Endothelial cell of umbilical vein (primary cell): ENCODE results near the gene GVQW3. TPM values are rescaled to one million over a fixed set of nuclear protein-coding genes. Genes with fewer than 3 reads are reported as not detected.
A peak's percentile ranks its signal among the peaks of the same experiment; 100 is the strongest.

Experiments
- BruUV-seq: library from RNA; stranded (reverse); fragments of 400-500 nt; replicated peaks from 2 replicates; lab custom pipeline; 2021; lab: Mats Ljungman, UMichigan
- CTCF ChIA-PET: fragments of 300-600, 350-600 bp; sonication (Branson Sonifier 250); formaldehyde crosslinking; loops from one replicate; lab custom pipeline; 2021; ENCODE audit warnings: antibody characterized with exemption, inconsistent platforms; lab: Charles Lee
- POLR2A ChIA-PET: fragments of 300-600, 350-600 bp; sonication (Branson Sonifier 250); formaldehyde crosslinking; loops from one replicate; lab custom pipeline; 2021; ENCODE audit warnings: antibody characterized with exemption, inconsistent platforms; lab: Charles Lee
- DNase-seq: peaks from one replicate; pipeline ENCODE4 v3.0.0-alpha.2; 2011; ENCODE audit warnings: low read depth, low spot score
- FAIRE-seq: peaks from 2 replicates; lab custom pipeline; 2011; peaks lifted over from hg19 to GRCh38; lab: Jason Lieb, UNC
- H2AFZ ChIP-seq: 2 replicates; pipeline ENCODE4 v1.6.0; 2012; ENCODE audit warnings: low read depth, low read length, control low read depth, inconsistent platforms
- H3K27ac ChIP-seq: 2 replicates; pipeline ENCODE4 v1.5.1; 2011; ENCODE audit warnings: low read depth, mild to moderate bottlenecking, control low read depth, low read length, moderate library complexity; ENCODE audit not compliant: insufficient read depth
- H3K27me3 ChIP-seq, 2 experiments: 2 replicates each; pipeline versions ENCODE4 v1.6.0 to v1.6.1; 2011; ENCODE audit warnings: low read length in 2 of 2, mixed read lengths in 1 of 2; ENCODE audit not compliant: control insufficient read depth in 2 of 2, insufficient read depth in 2 of 2
- H3K36me3 ChIP-seq, 2 experiments: 2 replicates in 1 of 2; 3 replicates in 1 of 2; pipeline ENCODE4 v1.5.1; 2011; ENCODE audit warnings: low read length in 2 of 2, mild to moderate bottlenecking in 1 of 2, moderate library complexity in 1 of 2; ENCODE audit not compliant: control insufficient read depth in 2 of 2, insufficient read depth in 2 of 2; ENCODE audit errors: extremely low read depth in 1 of 2
- H3K4me1 ChIP-seq: 3 replicates; pipeline ENCODE4 v1.5.1; 2011; ENCODE audit warnings: mild to moderate bottlenecking, low read length; ENCODE audit not compliant: control insufficient read depth, insufficient read depth; ENCODE audit errors: extremely low read depth
- H3K4me2 ChIP-seq: 2 replicates; pipeline ENCODE4 v1.6.1; 2011; ENCODE audit warnings: low read length, control low read depth, mixed read lengths; ENCODE audit not compliant: insufficient read depth
- H3K4me3 ChIP-seq, 3 experiments: fragments of 200-600 bp in 1 of 3; sonication (generic), shearing (Covaris generic) in 1 of 3; replicated peaks in 1 of 3; 2 replicates each; pipeline ENCODE4 v1.5.1; 2011 to 2016; ENCODE audit warnings: control low read depth in 3 of 3, low read length in 3 of 3, mild to moderate bottlenecking in 2 of 3, inconsistent platforms in 1 of 3, low read depth in 1 of 3, moderate library complexity in 1 of 3; ENCODE audit not compliant: insufficient read depth in 1 of 3
- H3K79me2 ChIP-seq: 2 replicates; pipeline ENCODE4 v1.6.0; 2012; ENCODE audit warnings: low read length, inconsistent platforms; ENCODE audit not compliant: control insufficient read depth, insufficient read depth
- H3K9ac ChIP-seq: replicated peaks from 2 replicates; pipeline ENCODE3; 2011; ENCODE audit warnings: low read length, control low read depth; ENCODE audit not compliant: insufficient read depth; ENCODE audit errors: extremely low read depth
- H3K9me1 ChIP-seq: replicated peaks from 3 replicates; pipeline ENCODE4 v1.6.0; 2011; ENCODE audit warnings: mild to moderate bottlenecking, low read length; ENCODE audit not compliant: control insufficient read depth, insufficient read depth; ENCODE audit errors: extremely low read depth
- H3K9me3 ChIP-seq: replicated peaks from 2 replicates; pipeline ENCODE4 v1.5.1; 2012; ENCODE audit warnings: low read length, inconsistent platforms; ENCODE audit not compliant: control insufficient read depth, insufficient read depth
- H4K20me1 ChIP-seq: replicated peaks from 2 replicates; pipeline ENCODE3; 2011; ENCODE audit warnings: mild to moderate bottlenecking, low read length; ENCODE audit not compliant: control insufficient read depth, insufficient read depth; ENCODE audit errors: extremely low read depth
- EZH2 ChIP-seq: IDR thresholded peaks from 2 replicates; pipeline ENCODE4 v1.6.1; 2012; ENCODE audit warnings: borderline replicate concordance, low read depth, mild to moderate bottlenecking, moderate library complexity, low read length, inconsistent platforms; ENCODE audit not compliant: severe bottlenecking
- GATA2 ChIP-seq: IDR thresholded peaks from 2 replicates; pipeline ENCODE4 v1.7.0; 2011; ENCODE audit warnings: low read depth, mild to moderate bottlenecking, moderate library complexity, mixed read lengths, low read length; ENCODE audit not compliant: insufficient read length, insufficient read depth
- MAX ChIP-seq: IDR thresholded peaks from 2 replicates; pipeline ENCODE4 v1.6.1; 2011; ENCODE audit not compliant: insufficient read depth, insufficient read length
- MYC ChIP-seq: IDR thresholded peaks from one replicate; pipeline ENCODE4 v1.6.1; 2011; ENCODE audit warnings: mild to moderate bottlenecking, low read depth, low read length
- POLR2A ChIP-seq: IDR thresholded peaks from 2 replicates; pipeline ENCODE4 v1.6.1; 2012; ENCODE audit warnings: low read depth, mild to moderate bottlenecking, control low read depth, low read length
- POLR2AphosphoS5 ChIP-seq: IDR thresholded peaks from 2 replicates; pipeline ENCODE4 v1.6.1; 2012; ENCODE audit warnings: low read depth, mild to moderate bottlenecking, control low read depth, low read length, moderate library complexity; ENCODE audit not compliant: insufficient read depth
- dilution Hi-C: fragments of 300-500 bp; cut with MboI; formaldehyde crosslinking; loops from one replicate; pipeline ENCODE4 v1.15.0; 2019; ENCODE audit warnings: low sequenced_read_pairs; ENCODE audit not compliant: extremely low pct_ligation_motif_present
- intact Hi-C: fragments of 100-400 bp; cut with micrococcal nuclease; formaldehyde crosslinking; loops from one replicate; pipeline ENCODE4 v1.10.0; 2022
- polyA plus RNA-seq, 4 experiments: library from polyadenylated mRNA; depleted of rRNA in 3 of 4; stranded (reverse) in 3 of 4; unstranded in 1 of 4; fragments of >200 nt; gene quantifications; 2 replicates each; pipeline versions ENCODE4 v1.2.1 to v1.2.3, GENCODE V29; 2011 to 2012; ENCODE audit warnings: missing spikeins in 1 of 4
- total RNA-seq: library from RNA; stranded (reverse); gene quantifications from 2 replicates; pipeline ENCODE4 v1.2.3, GENCODE V29; 2021

The GVQW3 gene
- total and polyA plus RNA-seq, 2 donors (not counting 3 experiments of a cell fraction or from before 2014, with no cell fraction given): 1.0 to 2.8 TPM

DNA sequence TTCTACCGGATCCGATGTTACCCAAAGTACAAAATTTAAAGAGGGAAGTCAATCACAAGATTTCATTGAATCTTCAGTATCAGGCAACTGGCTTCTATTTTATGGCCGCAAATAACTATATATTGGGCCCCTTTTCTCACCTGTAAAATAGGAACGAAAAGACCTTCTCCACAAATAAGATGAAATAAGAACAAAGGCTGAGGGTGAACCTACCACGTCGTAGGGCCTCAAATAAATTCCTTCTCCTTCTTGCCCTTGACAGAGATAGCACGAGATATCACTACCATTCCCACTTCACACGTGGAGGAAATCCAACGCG lies 62.9 kb downstream of the GVQW3 start:
- H3K9ac ChIP-seq: peak overlapping the region; percentile 96
- H3K9me1 ChIP-seq: no peaks in the 10 kb centered on the region
- CTCF ChIA-PET: no interaction called here
- no peaks in the 10 kb centered on the region for H3K36me3 ChIP-seq
- H3K9me3 ChIP-seq: no peaks in the 10 kb centered on the region
- dilution Hi-C loops: no loop called here
- FAIRE-seq (no peak), DNase-seq (no peak)
- peak overlapping the region; percentile 83 to 96 (median 89) for H3K4me3 ChIP-seq
- POLR2A ChIA-PET: no interaction called here
- TF ChIP-seq MYC: no peak
- TF ChIP-seq MAX: peak; percentile 80
- TF ChIP-seq GATA2: no peak
- no peak for TF ChIP-seq POLR2A
- BruUV-seq: TSS peak; percentile 74
- H3K4me1 ChIP-seq: peaks cover 12% of the 10 kb centered on the region
- no peaks in the 10 kb centered on the region for H4K20me1 ChIP-seq
- peak overlapping the region; percentile 93 for H2AFZ ChIP-seq
- peak overlapping the region; percentile 81 for H3K4me2 ChIP-seq
- no peaks in the 10 kb centered on the region for H3K27me3 ChIP-seq
- H3K27ac ChIP-seq: peak overlapping the region; percentile 94
- peaks cover 22% of the 10 kb centered on the region for H3K79me2 ChIP-seq
- intact Hi-C loops: loop anchor here (1.0 to 2.0 kb wide), 4 partner anchors 63 to 237 kb away; partner anchors contain the start of genes GVQW3, LRRC32 and THAP12

DNA sequence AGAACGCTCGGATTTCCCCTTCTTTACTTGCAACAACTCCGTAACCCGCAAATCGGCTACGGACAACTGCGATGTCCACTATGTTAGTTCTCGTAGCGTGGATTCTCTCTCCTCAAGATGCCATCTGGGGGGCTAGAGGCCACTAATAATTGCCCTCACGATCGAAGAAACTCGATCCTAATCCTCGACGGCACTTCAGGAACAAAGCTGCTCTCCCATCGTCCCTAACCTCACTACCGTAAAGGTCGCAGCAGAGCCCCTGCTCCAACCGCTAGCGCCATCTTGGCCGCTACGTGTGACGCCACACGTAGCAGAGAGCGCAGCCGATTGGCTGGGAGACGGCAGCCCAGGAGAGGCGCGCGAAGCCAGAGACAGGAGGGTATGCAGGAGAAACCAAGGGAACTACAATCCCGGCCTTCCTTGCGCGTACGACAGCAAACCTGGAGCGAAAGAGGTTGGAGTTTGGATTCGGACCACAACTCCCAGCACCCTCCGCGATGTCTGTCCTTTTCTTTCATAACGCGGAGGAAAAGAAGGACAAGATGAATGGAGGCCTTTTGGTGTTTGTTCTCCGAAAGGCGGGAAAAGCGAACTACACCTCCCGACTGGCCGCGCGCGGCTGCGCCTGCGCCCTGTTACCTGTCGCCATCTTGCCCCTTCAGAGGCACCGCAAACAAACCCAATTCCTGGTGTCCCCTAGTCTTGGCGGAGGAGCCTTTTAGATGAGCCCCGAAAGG lies 63.4 kb downstream of the GVQW3 start, which contains the start of gene EMSY:
EMSY (plus strand) TSS at position 635 of the 737 bp plus-strand sequence. CDS start 1,921 bp downstream, outside the sequence.
- Histone ChIP-seq H3K27ac (peak within 1 kb of the TSS; percentile 94), H3K9me3 (no peaks in the 10 kb centered on the region), H3K9me1 (no peaks in the 10 kb centered on the region), H3K9ac (peak within 1 kb of the TSS; percentile 96), H3K79me2 (peaks cover 22% of the 10 kb centered on the region), H3K4me2 (peak within 1 kb of the TSS; percentile 81), H4K20me1 (no peaks in the 10 kb centered on the region), H3K4me1 (peaks cover 12% of the 10 kb centered on the region), H3K27me3 (no peaks in the 10 kb centered on the region), H2AFZ (peak within 1 kb of the TSS; percentile 93), H3K36me3 (peaks cover 0 to under 1% of the 10 kb centered on the region in 2 experiments), H3K4me3 (peak within 1 kb of the TSS; percentile 83 to 96 (median 89))
- TF ChIP-seq POLR2AphosphoS5 (peak; percentile 96), POLR2A (peak; percentile 98), GATA2 (no peak), EZH2 (no peak), MAX (peak; percentile 19), MYC (no peak)
- BruUV-seq: no TSS peak
- FAIRE-seq (peak; percentile 99), DNase-seq (peak; percentile 100)
- CTCF ChIA-PET: no interaction called here
- POLR2A ChIA-PET: no interaction called here
- dilution Hi-C loops (no loop called here), intact Hi-C loops (loop anchor here (1.0 to 2.0 kb wide), 5 partner anchors 63 to 236 kb away; partner anchors contain the start of genes GVQW3, LRRC32 and THAP12)
